ENCODE data around the gene POLR2C.

Gene POLR2C

GRCh38 chr16:57482845-57483545 lies 20.5 kb downstream of the POLR2C start:
- Histone ChIP-seq H3K36me3 (no peaks in the 10 kb centered on the region), H3K27me3 (peaks cover 49% of the 10 kb centered on the region), H3K27ac (no peak overlapping the region), H3K4me1 (ENCODE audit: control insufficient read depth in 1 of 2, insufficient read depth in 1 of 2, low read depth in 1 of 2, low read length in 1 of 2) (peaks cover 18 to 22% of the 10 kb centered on the region in 2 experiments), H3K4me3 (ENCODE audit: low read depth in 1 of 2, low read length in 1 of 2) (no peak overlapping the region), H3K9me3 (no peaks in the 10 kb centered on the region)
- TF ChIP-seq, protein P1, sequence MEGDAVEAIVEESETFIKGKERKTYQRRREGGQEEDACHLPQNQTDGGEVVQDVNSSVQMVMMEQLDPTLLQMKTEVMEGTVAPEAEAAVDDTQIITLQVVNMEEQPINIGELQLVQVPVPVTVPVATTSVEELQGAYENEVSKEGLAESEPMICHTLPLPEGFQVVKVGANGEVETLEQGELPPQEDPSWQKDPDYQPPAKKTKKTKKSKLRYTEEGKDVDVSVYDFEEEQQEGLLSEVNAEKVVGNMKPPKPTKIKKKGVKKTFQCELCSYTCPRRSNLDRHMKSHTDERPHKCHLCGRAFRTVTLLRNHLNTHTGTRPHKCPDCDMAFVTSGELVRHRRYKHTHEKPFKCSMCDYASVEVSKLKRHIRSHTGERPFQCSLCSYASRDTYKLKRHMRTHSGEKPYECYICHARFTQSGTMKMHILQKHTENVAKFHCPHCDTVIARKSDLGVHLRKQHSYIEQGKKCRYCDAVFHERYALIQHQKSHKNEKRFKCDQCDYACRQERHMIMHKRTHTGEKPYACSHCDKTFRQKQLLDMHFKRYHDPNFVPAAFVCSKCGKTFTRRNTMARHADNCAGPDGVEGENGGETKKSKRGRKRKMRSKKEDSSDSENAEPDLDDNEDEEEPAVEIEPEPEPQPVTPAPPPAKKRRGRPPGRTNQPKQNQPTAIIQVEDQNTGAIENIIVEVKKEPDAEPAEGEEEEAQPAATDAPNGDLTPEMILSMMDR (IDR thresholded peaks at IDR 0.05) = no peak

GRCh38 chr16:57483725-57484514 lies 21.4 kb downstream of the POLR2C start:
- H3K27me3 ChIP-seq = peaks cover 39% of the 10 kb centered on the region

GRCh38 chr16:57484515-57485005 lies 22.1 kb downstream of the POLR2C start:
- Histone ChIP-seq H3K4me1 (ENCODE audit: control insufficient read depth in 1 of 2, insufficient read depth in 1 of 2, low read depth in 1 of 2, low read length in 1 of 2) (peaks cover 11 to 14% of the 10 kb centered on the region in 2 experiments), H3K27ac (no peak overlapping the region), H3K4me3 (ENCODE audit: low read depth in 1 of 2, low read length in 1 of 2) (no peak overlapping the region), H3K36me3 (no peaks in the 10 kb centered on the region), H3K9me3 (no peaks in the 10 kb centered on the region), H3K27me3 (peaks cover 33% of the 10 kb centered on the region)
- TF ChIP-seq, protein P1 (IDR thresholded peaks at IDR 0.05) = no peak

More at GRCh38 chr16:57483725-57484514, 21.4 kb downstream of the POLR2C start:
- H3K36me3 ChIP-seq = no peaks in the 10 kb centered on the region
- H3K4me1 ChIP-seq (ENCODE audit: control insufficient read depth in 1 of 2, insufficient read depth in 1 of 2, low read depth in 1 of 2, low read length in 1 of 2) = peaks cover 18 to 20% of the 10 kb centered on the region in 2 experiments
- no peaks in the 10 kb centered on the region for H3K9me3 ChIP-seq
- TF ChIP-seq, protein P1 (IDR thresholded peaks at IDR 0.05) = no peak
- no peak overlapping the region for H3K4me3 ChIP-seq (ENCODE audit: low read depth in 1 of 2, low read length in 1 of 2)
- no peak overlapping the region for H3K27ac ChIP-seq

GRCh38 chr16:57485091-57485915 lies 22.8 kb downstream of the POLR2C start:
- Histone ChIP-seq H3K27me3 (peaks cover 26% of the 10 kb centered on the region), H3K4me3 (ENCODE audit: low read depth in 1 of 2, low read length in 1 of 2) (peak overlapping the region; percentile 64 to 70), H3K9me3 (no peaks in the 10 kb centered on the region), H3K27ac (no peak overlapping the region), H3K4me1 (ENCODE audit: control insufficient read depth in 1 of 2, insufficient read depth in 1 of 2, low read depth in 1 of 2, low read length in 1 of 2) (peaks cover 10% of the 10 kb centered on the region in 2 experiments), H3K36me3 (no peaks in the 10 kb centered on the region)
- TF ChIP-seq, protein P1 (IDR thresholded peaks at IDR 0.05) = no peak
